ENCODE data around the gene TTC34.
"Not testable (repeated sequence)": the region's sequence is repeated elsewhere in the genome, so short reads cannot be mapped to it uniquely, and the experiment has no call there.

The TTC34 gene

DNA sequence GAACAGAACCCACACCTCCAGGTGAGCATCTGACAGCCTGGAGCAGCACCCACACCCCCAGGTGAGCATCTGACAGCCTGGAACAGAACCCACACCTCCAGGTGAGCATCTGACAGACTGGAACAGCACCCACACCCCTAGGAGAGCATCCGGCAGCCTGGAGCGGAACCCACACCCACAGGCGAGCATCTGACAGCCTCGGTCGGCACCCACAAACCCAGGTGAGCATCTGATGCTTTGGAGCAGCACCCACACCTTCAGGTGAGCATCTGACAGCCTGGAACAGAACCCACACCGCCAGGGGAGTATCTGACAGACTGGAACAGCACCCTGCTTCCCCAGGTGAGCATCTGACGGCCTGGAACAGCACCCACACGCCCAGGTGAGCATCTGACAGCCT lies 52.9 kb downstream of the TTC34 start:
- not testable (repeated sequence) for H3K4me1 ChIP-seq (ENCODE audit: insufficient read depth, low read length); H3K36me3 ChIP-seq (ENCODE audit: insufficient read depth, low read length); H3K9me3 ChIP-seq (ENCODE audit: low read length); H2AFZ ChIP-seq (ENCODE audit: low read depth, low read length); H3K4me3 ChIP-seq (ENCODE audit: low read length); H3K27me3 ChIP-seq (ENCODE audit: insufficient read depth, low read length)

DNA sequence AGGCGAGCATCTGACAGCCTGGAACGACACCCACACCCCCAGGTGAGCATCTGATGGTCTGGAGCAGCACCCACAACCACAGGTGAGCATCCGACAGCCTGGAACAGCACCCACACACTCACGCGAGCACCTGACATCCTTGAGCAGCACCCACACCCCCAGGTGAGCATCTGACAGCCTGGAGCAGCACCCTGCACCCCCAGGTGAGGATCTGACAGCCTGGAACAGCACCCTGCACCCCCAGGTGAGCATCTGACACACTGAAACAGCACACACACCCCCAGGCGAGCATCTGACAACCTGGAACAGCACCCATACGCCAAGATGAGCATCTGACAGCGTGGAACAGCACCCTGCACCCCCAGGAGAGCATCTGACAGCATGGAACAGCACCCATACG lies 106.7 kb downstream of the TTC34 start:
- H3K9me3 ChIP-seq (ENCODE audit: low read length); H3K4me3 ChIP-seq (ENCODE audit: low read length); H3K27me3 ChIP-seq (ENCODE audit: insufficient read depth, low read length); H3K36me3 ChIP-seq (ENCODE audit: insufficient read depth, low read length); H3K4me1 ChIP-seq (ENCODE audit: insufficient read depth, low read length); H2AFZ ChIP-seq (ENCODE audit: low read depth, low read length): not testable (repeated sequence)

DNA sequence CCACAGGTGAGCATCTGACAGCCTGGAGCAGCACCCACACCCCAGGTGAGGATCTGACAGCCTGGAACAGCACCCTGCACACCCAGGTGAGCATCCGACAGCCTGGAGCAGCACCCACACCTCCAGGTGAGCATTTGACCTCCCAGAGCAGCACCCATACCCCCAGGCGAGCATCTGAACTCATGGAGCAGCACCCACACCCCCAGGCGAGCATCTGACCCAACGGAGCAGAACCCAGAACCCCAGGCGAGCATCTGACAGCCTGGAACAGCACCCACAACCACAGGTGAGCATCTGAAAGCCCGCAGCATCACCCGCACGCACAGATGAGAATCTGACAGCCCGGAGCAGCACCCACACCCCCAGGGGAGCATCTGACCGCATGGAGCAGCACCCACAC lies 111.3 kb downstream of the TTC34 start:
- not testable (repeated sequence) for H2AFZ ChIP-seq (ENCODE audit: low read depth, low read length); H3K9me3 ChIP-seq (ENCODE audit: low read length); H3K27me3 ChIP-seq (ENCODE audit: insufficient read depth, low read length); H3K4me1 ChIP-seq (ENCODE audit: insufficient read depth, low read length); H3K36me3 ChIP-seq (ENCODE audit: insufficient read depth, low read length); H3K4me3 ChIP-seq (ENCODE audit: low read length)

DNA sequence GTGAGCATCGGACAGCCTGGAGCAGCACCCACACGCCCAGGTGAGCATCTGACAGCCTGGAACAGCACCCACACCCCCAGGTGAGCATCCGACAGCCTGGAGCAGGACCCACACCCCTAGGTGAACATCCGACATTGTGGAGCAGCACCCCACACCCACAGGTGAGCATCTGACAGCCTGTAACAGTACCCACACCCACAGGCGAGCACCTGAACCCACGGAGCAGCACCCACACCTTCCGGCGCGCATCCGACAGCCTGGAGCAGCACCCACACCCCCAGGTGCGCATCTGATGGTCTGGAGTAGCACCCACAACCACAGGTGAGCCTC lies 113.2 kb downstream of the TTC34 start:
- H3K4me1 ChIP-seq (ENCODE audit: insufficient read depth, low read length); H3K4me3 ChIP-seq (ENCODE audit: low read length); H3K36me3 ChIP-seq (ENCODE audit: insufficient read depth, low read length); H2AFZ ChIP-seq (ENCODE audit: low read depth, low read length); H3K9me3 ChIP-seq (ENCODE audit: low read length): not testable (repeated sequence)
- H3K27me3 ChIP-seq (ENCODE audit: insufficient read depth, low read length), result peaks cover 15% of the 10 kb centered on the region

DNA sequence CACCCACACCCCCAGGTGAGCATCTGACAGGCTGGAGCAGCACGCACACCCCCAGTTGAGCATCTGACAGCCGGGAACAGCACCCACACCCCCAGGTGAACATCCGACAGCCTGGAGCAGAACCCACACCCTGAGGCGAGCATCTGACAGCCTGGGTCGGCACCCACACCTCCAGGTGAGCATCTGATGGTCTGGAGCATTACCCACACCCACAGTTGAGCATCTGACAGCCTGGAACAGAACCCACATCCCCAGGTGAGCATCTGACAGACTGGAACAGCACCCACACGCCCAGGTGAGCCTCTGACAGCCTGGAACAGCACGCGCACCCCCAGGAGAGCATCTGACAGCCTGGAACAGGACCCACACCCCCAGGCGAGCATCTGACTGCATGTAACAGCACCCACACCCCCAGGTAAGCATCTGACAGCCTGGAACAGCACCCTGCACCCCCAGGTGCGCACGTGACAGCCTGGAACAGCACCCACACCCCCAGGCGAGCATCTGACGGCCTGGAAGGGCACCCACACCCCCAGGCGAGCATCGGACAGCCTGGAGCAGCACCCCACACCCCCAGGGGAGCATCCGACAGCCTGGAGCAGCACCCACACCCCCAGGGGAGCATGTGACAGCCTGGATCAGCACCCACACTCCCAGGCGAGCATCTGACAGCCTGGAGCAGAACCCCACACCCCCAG lies 113.7 kb downstream of the TTC34 start:
- H3K4me3 ChIP-seq (ENCODE audit: low read length); H3K9me3 ChIP-seq (ENCODE audit: low read length); H2AFZ ChIP-seq (ENCODE audit: low read depth, low read length); H3K36me3 ChIP-seq (ENCODE audit: insufficient read depth, low read length); H3K4me1 ChIP-seq (ENCODE audit: insufficient read depth, low read length): not testable (repeated sequence)
- H3K27me3 ChIP-seq (ENCODE audit: insufficient read depth, low read length), result peaks cover 16% of the 10 kb centered on the region

DNA sequence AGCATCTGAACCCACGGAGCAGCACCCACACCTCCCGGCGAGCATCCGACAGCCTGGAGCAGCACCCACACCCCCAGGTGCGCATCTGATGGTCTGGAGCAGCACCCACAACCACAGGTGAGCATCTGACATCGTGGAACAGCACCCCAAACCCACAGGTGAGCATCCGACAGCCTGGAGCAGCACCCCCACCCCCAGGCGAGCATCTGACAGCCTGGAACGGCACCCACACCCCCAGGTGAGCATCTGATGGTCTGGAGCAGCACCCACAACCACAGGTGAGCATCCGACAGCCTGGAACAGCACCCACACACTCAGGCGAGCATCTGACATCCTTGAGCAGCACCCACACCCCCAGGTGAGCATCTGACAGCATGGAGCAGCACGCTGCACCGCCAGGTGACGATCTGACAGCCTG lies 114.3 kb downstream of the TTC34 start:
- H2AFZ ChIP-seq (ENCODE audit: low read depth, low read length); H3K4me3 ChIP-seq (ENCODE audit: low read length); H3K36me3 ChIP-seq (ENCODE audit: insufficient read depth, low read length); H3K4me1 ChIP-seq (ENCODE audit: insufficient read depth, low read length); H3K9me3 ChIP-seq (ENCODE audit: low read length): not testable (repeated sequence)
- H3K27me3 ChIP-seq (ENCODE audit: insufficient read depth, low read length), result peaks cover 16% of the 10 kb centered on the region

DNA sequence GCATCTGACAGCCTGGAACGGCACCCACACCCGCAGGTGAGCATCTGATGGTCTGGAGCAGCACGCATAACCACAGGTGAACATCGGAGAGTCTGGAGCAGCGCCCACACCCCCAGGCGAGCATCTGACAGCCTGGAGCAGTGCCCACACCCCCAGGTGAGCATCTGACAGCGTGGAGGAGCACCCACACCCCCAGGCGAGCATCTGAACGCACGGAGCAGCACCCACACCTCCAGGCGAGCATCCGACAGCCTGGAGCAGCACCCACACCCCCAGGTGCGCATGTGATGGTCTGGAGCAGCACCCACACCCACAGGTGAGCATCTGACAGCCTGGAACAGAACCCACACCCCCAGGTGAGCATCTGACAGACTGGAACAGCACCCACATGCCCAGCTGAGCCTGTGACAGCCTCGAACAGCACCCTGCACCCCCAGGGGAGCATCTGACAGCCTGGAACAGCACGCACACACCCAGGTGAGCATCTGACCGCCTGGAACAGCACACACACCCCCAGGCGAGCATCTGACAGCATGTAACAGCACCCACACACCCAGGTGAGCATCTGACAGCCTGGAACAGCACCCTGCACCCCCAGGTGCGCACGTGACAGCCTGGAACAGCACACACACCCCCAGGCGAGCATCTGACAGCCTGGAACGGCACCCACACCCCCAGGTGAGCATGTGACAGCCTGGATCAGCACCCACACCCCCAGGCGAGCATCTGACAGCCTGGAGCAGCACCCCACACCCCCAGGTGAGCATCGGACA lies 115.2 kb downstream of the TTC34 start:
- not testable (repeated sequence) for H3K4me1 ChIP-seq (ENCODE audit: insufficient read depth, low read length); H2AFZ ChIP-seq (ENCODE audit: low read depth, low read length); H3K4me3 ChIP-seq (ENCODE audit: low read length); H3K36me3 ChIP-seq (ENCODE audit: insufficient read depth, low read length); H3K9me3 ChIP-seq (ENCODE audit: low read length)
- peaks cover 16% of the 10 kb centered on the region for H3K27me3 ChIP-seq (ENCODE audit: insufficient read depth, low read length)

DNA sequence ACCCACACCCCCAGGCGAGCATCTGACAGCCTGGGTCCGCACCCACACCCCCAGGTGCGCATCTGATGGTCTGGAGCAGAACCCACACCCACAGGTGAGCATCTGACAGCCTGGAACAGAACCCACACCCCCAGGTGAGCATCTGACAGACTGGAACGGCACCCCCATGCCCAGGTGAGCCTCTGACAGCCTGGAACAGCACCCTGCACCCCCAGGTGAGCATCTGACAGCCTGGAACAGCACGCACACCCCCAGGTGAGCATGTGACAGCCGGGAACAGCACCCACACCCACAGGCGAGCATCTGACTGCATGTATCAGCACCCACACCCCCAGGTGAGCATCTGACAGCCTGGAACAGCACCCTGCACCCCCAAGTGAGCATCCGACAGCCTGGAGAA lies 115.8 kb downstream of the TTC34 start:
- H2AFZ ChIP-seq (ENCODE audit: low read depth, low read length); H3K9me3 ChIP-seq (ENCODE audit: low read length); H3K4me1 ChIP-seq (ENCODE audit: insufficient read depth, low read length); H3K36me3 ChIP-seq (ENCODE audit: insufficient read depth, low read length); H3K4me3 ChIP-seq (ENCODE audit: low read length): not testable (repeated sequence)
- peaks cover 14% of the 10 kb centered on the region for H3K27me3 ChIP-seq (ENCODE audit: insufficient read depth, low read length)

DNA sequence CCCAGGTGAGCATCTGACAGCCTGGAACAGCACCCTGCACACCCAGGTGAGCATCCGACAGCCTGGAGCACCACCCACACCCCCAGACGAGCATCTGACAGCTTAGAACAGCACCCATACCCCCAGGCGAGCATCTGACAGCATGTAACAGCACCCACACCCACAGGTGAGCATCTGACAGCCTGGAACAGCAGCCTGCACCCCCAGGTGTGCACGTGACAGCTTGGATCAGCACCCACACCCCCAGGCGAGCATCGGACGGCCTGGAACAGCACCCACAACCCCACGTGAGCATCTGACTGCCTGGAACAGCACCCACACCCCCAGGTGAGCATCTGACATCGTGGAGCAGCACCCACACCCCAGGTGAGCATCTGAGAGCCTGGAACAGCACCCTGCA lies 116.6 kb downstream of the TTC34 start:
- H3K4me3 ChIP-seq (ENCODE audit: low read length); H3K36me3 ChIP-seq (ENCODE audit: insufficient read depth, low read length); H3K9me3 ChIP-seq (ENCODE audit: low read length); H3K4me1 ChIP-seq (ENCODE audit: insufficient read depth, low read length); H2AFZ ChIP-seq (ENCODE audit: low read depth, low read length): not testable (repeated sequence)
- peaks cover 14% of the 10 kb centered on the region for H3K27me3 ChIP-seq (ENCODE audit: insufficient read depth, low read length)

DNA sequence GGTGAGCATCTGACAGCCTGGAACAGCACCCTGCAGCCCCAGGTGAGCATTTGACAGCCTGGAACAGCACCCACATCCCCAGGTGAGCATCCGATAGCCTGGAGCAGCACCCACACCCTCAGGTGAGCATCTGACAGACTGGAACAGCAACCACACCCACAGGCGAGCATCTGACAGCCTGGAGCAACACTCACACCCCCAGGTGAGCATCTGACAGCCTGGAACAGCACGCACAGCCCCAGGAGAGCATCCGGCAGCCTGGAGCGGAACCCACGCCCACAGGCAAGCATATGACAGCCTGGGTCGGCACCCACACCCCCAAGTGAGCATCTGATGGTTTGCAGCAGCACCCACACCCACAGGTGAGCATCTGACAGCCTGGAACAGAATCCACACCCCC lies 117.5 kb downstream of the TTC34 start:
- H3K4me3 ChIP-seq (ENCODE audit: low read length), result not testable (repeated sequence)

DNA sequence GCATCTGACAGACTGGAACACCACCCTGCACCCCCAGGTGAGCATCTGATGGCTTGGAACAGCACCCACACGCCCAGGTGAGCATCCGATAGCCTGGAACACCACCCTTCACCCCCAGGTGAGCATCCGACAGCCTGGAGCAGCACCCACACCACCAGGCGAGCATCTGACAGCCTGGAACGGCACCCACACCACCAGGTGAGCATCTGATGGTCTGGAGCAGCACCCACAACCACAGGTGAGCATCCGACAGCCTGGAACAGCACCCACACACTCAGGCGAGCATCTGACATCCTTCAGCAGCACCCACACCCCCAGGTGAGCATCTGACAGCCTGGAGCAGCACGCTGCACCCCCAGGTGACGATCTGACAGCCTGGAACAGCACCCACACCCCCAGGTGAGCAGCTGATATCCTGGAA lies 118.2 kb downstream of the TTC34 start:
- not testable (repeated sequence) for H3K4me3 ChIP-seq (ENCODE audit: low read length); H2AFZ ChIP-seq (ENCODE audit: low read depth, low read length); H3K36me3 ChIP-seq (ENCODE audit: insufficient read depth, low read length); H3K4me1 ChIP-seq (ENCODE audit: insufficient read depth, low read length); H3K9me3 ChIP-seq (ENCODE audit: low read length)
- H3K27me3 ChIP-seq (ENCODE audit: insufficient read depth, low read length), result peaks cover 14% of the 10 kb centered on the region

More for the DNA sequence above, 117.5 kb downstream of the TTC34 start:
- not testable (repeated sequence) for H3K4me1 ChIP-seq (ENCODE audit: insufficient read depth, low read length); H3K9me3 ChIP-seq (ENCODE audit: low read length); H2AFZ ChIP-seq (ENCODE audit: low read depth, low read length); H3K36me3 ChIP-seq (ENCODE audit: insufficient read depth, low read length)
- peaks cover 14% of the 10 kb centered on the region for H3K27me3 ChIP-seq (ENCODE audit: insufficient read depth, low read length)

DNA sequence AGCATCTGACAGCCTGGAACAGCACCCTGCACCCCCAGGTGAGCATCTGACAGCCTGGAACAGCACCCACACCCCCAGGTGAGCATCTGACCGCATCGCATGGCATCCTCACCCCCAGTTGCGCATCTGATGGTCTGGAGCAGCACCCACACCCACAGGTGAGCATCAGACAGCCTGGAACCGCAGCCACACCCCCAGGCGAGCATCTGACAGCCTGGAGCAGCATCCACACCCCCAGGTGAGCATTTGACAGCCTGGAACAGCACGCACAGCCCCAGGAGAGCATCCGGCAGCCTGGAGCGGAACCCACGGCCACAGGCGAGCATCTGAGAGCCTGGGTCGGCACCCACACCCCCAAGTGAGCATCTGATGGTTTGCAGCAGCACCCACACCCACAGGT lies 118.6 kb downstream of the TTC34 start:
- not testable (repeated sequence) for H2AFZ ChIP-seq (ENCODE audit: low read depth, low read length); H3K4me3 ChIP-seq (ENCODE audit: low read length); H3K9me3 ChIP-seq (ENCODE audit: low read length); H3K4me1 ChIP-seq (ENCODE audit: insufficient read depth, low read length); H3K36me3 ChIP-seq (ENCODE audit: insufficient read depth, low read length)
- peaks cover 11% of the 10 kb centered on the region for H3K27me3 ChIP-seq (ENCODE audit: insufficient read depth, low read length)

DNA sequence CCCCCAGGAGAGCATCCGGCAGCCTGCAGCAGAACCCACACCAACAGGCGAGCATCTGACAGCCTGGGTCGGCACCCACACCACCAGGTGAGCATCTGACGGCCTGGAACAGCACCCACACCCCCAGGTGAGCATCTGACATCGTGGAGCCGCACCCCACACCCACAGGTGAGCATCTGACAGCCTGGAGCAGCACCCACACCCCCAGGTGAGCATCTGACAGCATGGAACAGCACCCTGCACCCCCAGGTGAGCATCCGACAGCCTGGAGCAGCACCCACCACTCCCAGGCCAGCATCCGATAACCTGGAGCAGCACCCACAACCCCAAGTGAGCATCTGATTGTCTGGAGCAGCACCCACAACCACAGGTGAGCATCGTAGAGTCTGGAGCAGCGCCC lies 124.8 kb downstream of the TTC34 start:
- not testable (repeated sequence) for H3K4me1 ChIP-seq (ENCODE audit: insufficient read depth, low read length); H3K36me3 ChIP-seq (ENCODE audit: insufficient read depth, low read length); H3K4me3 ChIP-seq (ENCODE audit: low read length); H3K27me3 ChIP-seq (ENCODE audit: insufficient read depth, low read length); H3K9me3 ChIP-seq (ENCODE audit: low read length); H2AFZ ChIP-seq (ENCODE audit: low read depth, low read length)

DNA sequence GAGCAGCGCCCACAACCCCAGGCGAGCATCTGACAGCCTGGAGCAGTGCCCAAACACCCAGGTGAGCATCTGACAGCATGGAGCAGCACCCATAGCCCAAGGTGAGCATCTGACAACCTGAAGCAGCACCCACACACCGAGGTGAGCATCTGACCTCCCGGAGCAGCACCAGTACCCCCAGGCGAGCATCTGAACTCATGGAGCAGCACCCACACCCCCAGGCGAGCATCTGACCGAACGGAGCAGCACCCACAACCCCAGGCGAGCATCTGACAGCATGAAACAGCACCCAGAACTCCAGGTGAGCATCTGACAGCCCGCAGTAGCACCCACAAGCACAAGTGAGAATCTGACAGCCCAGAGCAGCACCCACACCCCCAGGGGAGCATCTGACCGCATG lies 129.8 kb downstream of the TTC34 start:
- H3K27me3 ChIP-seq (ENCODE audit: insufficient read depth, low read length); H3K36me3 ChIP-seq (ENCODE audit: insufficient read depth, low read length); H3K9me3 ChIP-seq (ENCODE audit: low read length); H3K4me3 ChIP-seq (ENCODE audit: low read length); H3K4me1 ChIP-seq (ENCODE audit: insufficient read depth, low read length); H2AFZ ChIP-seq (ENCODE audit: low read depth, low read length): not testable (repeated sequence)

All from neuron (in vitro differentiated cells).